Measurements from ENCODE around the gene IGF2BP2.

Gene IGF2BP2

DNA sequence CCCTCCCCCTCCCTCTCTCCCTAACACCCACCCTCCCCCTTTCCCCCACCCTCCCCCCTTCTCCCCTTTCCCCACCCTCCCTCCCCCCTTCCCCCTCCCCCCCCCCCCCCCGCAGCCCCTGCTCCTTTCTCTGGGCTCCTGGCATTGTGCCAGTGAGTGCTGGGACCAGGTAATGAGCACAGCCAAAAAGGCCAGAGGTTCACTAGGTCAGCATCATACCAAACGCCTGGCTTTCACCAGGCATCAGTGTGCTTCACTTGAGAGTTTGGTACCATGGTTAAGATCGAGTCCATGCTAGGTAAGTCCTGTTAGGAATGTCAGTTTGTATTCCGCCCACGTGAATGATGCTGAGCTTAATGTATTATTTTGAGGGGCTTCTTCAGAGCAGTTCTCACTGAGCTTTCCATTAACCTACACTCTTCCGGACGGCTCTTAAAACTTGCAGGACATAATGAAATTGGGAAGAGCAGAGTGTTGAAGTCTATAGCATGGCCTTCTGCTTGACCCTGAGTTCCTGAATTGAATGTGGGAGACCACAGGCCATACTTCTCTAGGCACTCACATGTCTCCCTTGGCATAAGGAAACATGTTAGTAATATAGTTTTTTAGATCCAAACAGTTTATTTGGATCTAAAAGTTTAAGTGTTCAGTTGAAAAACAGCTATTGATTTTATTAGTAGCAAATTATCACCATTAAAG, 193.2 kb downstream of the IGF2BP2 start:
- no peak overlapping the region for H3K27ac ChIP-seq (ENCODE audit: low read depth, low read length)
- H3K27me3 ChIP-seq (ENCODE audit: insufficient read depth, low read length), result no peaks in the 10 kb centered on the region
- H3K4me3 ChIP-seq (ENCODE audit: low read length), result no peak overlapping the region
- H3K4me1 ChIP-seq (ENCODE audit: insufficient read depth, low read length), result no peaks in the 10 kb centered on the region
- 98% methylated on average over 6 of the region's 7 CpGs for WGBS
- H3K36me3 ChIP-seq (ENCODE audit: insufficient read depth, low read length), result peaks cover 47% of the 10 kb centered on the region
- no peak overlapping the region for H3K9ac ChIP-seq (ENCODE audit: low read depth, low read length)
- H3K9me3 ChIP-seq (ENCODE audit: insufficient read depth, low read depth, low read length), result no peaks in the 10 kb centered on the region

DNA sequence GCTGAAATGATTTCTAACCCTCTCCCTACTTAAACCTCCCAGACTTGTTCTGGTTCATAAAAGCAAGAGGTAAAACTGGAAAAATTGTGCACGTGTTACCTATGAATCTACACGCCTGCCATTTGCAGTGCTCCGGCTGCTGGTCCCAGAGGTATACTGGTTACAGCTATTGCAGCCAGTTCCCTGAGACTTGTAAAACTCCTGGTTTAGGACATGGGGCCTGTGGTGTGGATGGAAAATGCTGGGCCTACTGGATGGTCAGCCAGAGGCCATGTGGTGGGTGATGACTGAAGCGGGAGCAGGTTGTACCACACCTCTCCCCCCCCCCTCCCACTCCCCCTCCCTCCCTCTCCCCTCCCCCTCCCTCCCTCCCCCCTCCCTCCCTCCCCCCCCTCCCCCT, 193.7 kb downstream of the IGF2BP2 start:
- WGBS, result 97% methylated on average over 3 of the region's 4 CpGs
- Histone ChIP-seq H3K4me3 (ENCODE audit: low read length) (no peak overlapping the region), H3K36me3 (ENCODE audit: insufficient read depth, low read length) (peaks cover 50% of the 10 kb centered on the region), H3K27ac (ENCODE audit: low read depth, low read length) (no peak overlapping the region), H3K9me3 (ENCODE audit: insufficient read depth, low read depth, low read length) (no peaks in the 10 kb centered on the region), H3K4me1 (ENCODE audit: insufficient read depth, low read length) (no peaks in the 10 kb centered on the region), H3K27me3 (ENCODE audit: insufficient read depth, low read length) (no peaks in the 10 kb centered on the region), H3K9ac (ENCODE audit: low read depth, low read length) (no peak overlapping the region)

DNA sequence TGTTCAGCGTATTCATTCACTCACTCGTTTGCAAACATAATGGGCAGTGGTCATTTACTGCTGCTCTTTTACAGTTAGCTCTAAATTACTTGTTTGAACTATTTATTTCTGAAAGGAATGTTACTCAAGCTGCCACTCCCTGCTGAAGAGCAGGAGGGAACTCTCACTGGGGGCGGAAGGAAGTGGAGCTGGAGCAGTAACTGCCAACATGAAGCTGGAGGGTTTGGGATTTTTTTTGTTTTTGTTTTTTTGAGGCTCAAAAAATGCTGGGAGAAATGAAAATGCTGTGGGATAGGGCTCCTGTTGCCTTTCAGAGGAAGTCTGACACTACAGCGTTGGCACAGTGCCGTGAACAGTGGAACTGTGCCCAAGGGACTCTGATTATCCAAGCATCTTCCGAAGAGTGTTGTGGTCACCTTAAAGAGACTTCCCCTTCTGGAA, 194.6 kb downstream of the IGF2BP2 start:
- H3K9ac ChIP-seq (ENCODE audit: low read depth, low read length), result no peak overlapping the region
- 96% methylated on average over 6 of the region's 6 CpGs for WGBS
- no peak overlapping the region for H3K27ac ChIP-seq (ENCODE audit: low read depth, low read length)
- no peaks in the 10 kb centered on the region for H3K4me1 ChIP-seq (ENCODE audit: insufficient read depth, low read length)
- H3K27me3 ChIP-seq (ENCODE audit: insufficient read depth, low read length), result no peaks in the 10 kb centered on the region
- H3K36me3 ChIP-seq (ENCODE audit: insufficient read depth, low read length), result peaks cover 59% of the 10 kb centered on the region
- H3K4me3 ChIP-seq (ENCODE audit: low read length), result no peak overlapping the region
- no peaks in the 10 kb centered on the region for H3K9me3 ChIP-seq (ENCODE audit: insufficient read depth, low read depth, low read length)

DNA sequence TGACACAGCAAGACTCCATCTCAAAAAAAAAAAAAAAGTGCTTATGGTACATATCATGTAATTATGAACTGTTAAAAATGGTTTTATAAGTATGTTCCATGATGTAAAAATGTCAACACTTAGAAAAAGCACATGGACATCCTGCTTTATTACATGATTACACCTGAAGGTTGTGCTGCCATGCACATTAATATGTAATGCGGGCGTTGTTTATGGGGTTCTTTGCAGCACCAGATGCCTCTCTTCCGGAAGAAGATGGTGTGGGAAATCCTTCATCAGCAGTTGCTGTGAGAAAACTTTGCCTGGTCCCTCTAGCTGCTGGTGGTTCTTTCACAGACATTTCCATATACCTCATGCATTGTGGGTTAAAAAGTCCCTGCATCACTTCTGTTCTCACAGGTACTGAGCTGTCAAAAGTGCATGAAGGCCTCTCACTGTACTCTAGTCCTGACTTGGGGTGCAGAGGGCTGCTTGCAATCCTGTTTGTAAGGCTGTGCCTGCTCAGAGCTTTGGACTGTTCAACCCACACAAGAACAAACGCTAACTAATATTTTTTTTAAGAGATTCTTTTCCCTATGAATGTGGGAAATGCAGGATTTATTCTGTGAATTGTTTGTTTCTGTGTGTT, 195.2 kb downstream of the IGF2BP2 start:
- Histone ChIP-seq H3K9me3 (ENCODE audit: insufficient read depth, low read depth, low read length) (no peaks in the 10 kb centered on the region), H3K27ac (ENCODE audit: low read depth, low read length) (no peak overlapping the region), H3K4me3 (ENCODE audit: low read length) (no peak overlapping the region), H3K4me1 (ENCODE audit: insufficient read depth, low read length) (no peaks in the 10 kb centered on the region), H3K27me3 (ENCODE audit: insufficient read depth, low read length) (no peaks in the 10 kb centered on the region), H3K9ac (ENCODE audit: low read depth, low read length) (no peak overlapping the region), H3K36me3 (ENCODE audit: insufficient read depth, low read length) (peaks cover 62% of the 10 kb centered on the region)
- WGBS, result 100% methylated on average over 3 of the region's 4 CpGs

DNA sequence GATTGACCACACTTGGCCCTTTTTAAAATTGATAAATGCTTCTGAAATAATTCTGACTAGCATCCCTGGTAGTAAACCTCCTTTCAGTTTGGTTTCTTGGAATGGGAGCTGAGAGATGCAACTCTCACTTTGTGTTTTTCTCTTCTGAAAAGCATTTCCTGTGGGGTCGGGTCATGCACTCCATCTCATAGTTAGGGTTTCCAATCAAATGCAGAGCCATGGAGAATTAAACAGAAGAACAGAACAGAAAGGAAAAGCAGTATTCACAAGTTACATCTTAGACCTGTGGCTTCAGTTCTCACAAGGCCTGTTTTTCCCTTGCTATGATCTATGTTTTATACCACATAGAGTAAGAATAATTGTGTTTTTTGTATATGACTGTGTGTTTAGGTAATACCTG, 199.1 kb downstream of the IGF2BP2 start:
- Histone ChIP-seq H3K9ac (ENCODE audit: low read depth, low read length) (no peak overlapping the region), H3K4me1 (ENCODE audit: insufficient read depth, low read length) (no peaks in the 10 kb centered on the region), H3K4me3 (ENCODE audit: low read length) (no peak overlapping the region), H3K27ac (ENCODE audit: low read depth, low read length) (no peak overlapping the region), H3K9me3 (ENCODE audit: insufficient read depth, low read depth, low read length) (no peaks in the 10 kb centered on the region), H3K36me3 (ENCODE audit: insufficient read depth, low read length) (peaks cover 90% of the 10 kb centered on the region), H3K27me3 (ENCODE audit: insufficient read depth, low read length) (no peaks in the 10 kb centered on the region)
- WGBS, result 100% methylated on average over 1 of the region's 1 CpG

DNA sequence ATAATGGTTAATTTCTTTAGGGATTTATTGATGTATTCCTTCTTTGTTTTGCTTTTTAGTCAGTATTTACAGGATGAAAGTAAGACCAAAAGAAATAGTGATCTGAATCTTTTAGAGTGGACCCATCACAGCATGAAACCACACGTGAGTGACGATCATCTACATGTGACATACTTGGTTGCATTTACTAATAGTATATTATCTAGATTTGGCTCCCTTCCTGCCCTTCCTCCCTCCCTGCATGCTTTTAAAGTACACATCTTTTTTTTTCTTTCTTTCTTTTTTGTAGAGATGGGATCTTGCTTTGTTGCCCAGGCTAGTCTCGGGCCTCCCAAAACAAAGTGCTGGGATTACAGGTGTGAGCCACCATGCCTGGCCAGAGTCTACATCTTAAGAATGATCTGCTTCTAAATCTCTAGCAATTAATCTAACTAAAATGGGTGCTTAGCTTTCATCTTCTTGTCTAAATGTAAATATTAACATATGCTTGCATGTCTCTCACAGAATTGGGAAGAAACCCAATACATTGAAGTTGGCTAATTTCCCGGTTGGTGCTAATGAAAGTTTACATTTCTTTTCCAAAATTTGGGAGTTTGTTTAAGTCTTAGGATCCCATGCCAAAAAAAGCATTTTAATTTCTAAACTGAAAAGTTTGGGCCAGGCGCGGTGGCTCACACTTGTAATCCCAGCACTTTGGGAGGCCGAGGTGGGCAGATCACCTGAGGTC, 200.7 kb downstream of the IGF2BP2 start:
- 96% methylated on average over 7 of the region's 7 CpGs for WGBS
- Histone ChIP-seq H3K4me3 (ENCODE audit: low read length) (no peak overlapping the region), H3K9me3 (ENCODE audit: insufficient read depth, low read depth, low read length) (no peaks in the 10 kb centered on the region), H3K36me3 (ENCODE audit: insufficient read depth, low read length) (peaks cover 88% of the 10 kb centered on the region), H3K9ac (ENCODE audit: low read depth, low read length) (no peak overlapping the region), H3K4me1 (ENCODE audit: insufficient read depth, low read length) (no peaks in the 10 kb centered on the region), H3K27me3 (ENCODE audit: insufficient read depth, low read length) (no peaks in the 10 kb centered on the region), H3K27ac (ENCODE audit: low read depth, low read length) (no peak overlapping the region)

DNA sequence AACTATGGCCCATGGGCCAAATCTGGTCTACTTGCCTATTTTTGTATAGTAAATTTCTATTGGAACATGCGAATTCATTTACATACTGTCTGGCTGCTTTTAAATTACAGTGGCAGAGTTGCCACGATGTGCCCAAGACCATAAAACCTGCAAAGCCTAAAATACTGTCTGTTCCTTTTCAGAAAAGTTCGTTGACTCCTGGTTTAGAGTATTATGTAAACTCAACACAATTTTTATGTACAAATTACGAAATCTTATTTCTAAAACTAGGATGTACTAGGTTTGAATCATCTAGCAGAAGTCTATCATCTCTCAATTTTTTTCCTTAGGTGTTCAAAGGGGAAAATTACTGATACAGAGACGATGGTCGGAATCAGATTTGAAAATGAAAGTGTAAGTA, 211.8 kb downstream of the IGF2BP2 start:
- Histone ChIP-seq H3K4me1 (ENCODE audit: insufficient read depth, low read length) (no peaks in the 10 kb centered on the region), H3K27me3 (ENCODE audit: insufficient read depth, low read length) (no peaks in the 10 kb centered on the region), H3K9me3 (ENCODE audit: insufficient read depth, low read depth, low read length) (no peaks in the 10 kb centered on the region), H3K36me3 (ENCODE audit: insufficient read depth, low read length) (peaks cover 89% of the 10 kb centered on the region), H3K4me3 (ENCODE audit: low read length) (no peak overlapping the region), H3K27ac (ENCODE audit: low read depth, low read length) (no peak overlapping the region), H3K9ac (ENCODE audit: low read depth, low read length) (no peak overlapping the region)
- WGBS, result 95% methylated on average over 2 of the region's 6 CpGs

DNA sequence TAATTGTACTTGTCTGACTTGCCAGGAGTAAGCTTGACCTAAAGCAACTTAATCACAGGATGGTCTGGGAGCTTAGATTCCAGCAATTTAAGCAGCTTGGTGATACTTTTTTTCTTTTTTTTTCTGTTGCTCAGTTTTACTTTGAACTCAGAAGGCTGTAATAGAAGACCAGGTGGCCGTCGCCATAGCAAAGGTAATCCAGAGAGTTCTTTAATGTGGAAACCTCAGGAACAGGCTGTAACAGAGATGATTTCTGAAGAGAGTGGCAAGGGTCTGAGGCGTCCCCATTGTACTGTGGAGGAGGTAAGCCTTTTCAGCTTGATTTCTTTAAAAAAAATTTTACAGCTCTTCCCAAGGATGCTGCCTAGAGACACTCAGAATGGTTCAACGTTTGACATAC, 218.6 kb downstream of the IGF2BP2 start:
- 94% methylated on average over 4 of the region's 4 CpGs for WGBS
- no peak overlapping the region for H3K27ac ChIP-seq (ENCODE audit: low read depth, low read length)
- no peaks in the 10 kb centered on the region for H3K27me3 ChIP-seq (ENCODE audit: insufficient read depth, low read length)
- no peak overlapping the region for H3K9ac ChIP-seq (ENCODE audit: low read depth, low read length)
- H3K4me1 ChIP-seq (ENCODE audit: insufficient read depth, low read length), result no peaks in the 10 kb centered on the region
- peaks cover 89% of the 10 kb centered on the region for H3K36me3 ChIP-seq (ENCODE audit: insufficient read depth, low read length)
- no peak overlapping the region for H3K4me3 ChIP-seq (ENCODE audit: low read length)
- H3K9me3 ChIP-seq (ENCODE audit: insufficient read depth, low read depth, low read length), result no peaks in the 10 kb centered on the region

DNA sequence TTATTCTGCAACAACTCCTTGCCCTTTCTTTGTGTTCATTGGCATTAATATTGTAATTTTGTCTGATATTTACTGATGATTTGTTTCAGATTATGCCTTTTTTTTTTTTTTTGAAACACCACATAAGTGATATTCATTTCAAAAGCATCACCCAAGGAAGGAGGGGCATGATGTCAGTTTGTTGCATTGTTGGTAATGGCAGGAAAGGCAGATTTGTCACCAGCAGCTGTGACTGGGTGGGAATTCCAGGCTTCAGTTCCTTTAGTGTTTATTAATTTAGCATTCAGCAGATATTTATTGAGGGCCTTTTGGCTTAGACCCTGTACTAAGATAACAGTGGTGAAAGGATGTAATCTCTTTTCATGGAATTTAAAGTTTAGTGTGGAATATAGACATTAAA, 219.3 kb downstream of the IGF2BP2 start:
- Histone ChIP-seq H3K27ac (ENCODE audit: low read depth, low read length) (no peak overlapping the region), H3K27me3 (ENCODE audit: insufficient read depth, low read length) (no peaks in the 10 kb centered on the region), H3K36me3 (ENCODE audit: insufficient read depth, low read length) (peaks cover 89% of the 10 kb centered on the region)

DNA sequence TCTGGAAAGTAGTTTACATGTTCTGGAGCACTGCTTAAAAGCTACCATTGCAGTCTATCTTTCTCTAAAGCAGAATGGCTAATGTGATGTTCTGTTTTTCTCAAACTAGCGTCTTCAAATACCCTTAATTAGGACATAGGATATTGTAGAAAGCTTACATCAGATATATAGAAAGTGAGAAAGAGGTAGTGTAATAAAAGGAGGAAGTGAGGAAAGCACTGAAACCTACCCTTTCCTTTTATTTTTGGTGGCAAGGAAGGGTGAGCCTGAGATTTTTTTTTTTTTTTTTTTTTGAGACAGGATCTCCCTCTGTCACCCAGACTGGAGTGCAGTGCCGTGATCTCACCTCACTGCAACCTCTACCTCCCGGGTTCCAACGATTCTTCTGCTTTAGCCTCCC, 229.3 kb downstream of the IGF2BP2 start:
- Histone ChIP-seq H3K27me3 (ENCODE audit: insufficient read depth, low read length) (no peaks in the 10 kb centered on the region), H3K9me3 (ENCODE audit: insufficient read depth, low read depth, low read length) (no peaks in the 10 kb centered on the region), H3K4me3 (ENCODE audit: low read length) (no peak overlapping the region), H3K4me1 (ENCODE audit: insufficient read depth, low read length) (no peaks in the 10 kb centered on the region), H3K36me3 (ENCODE audit: insufficient read depth, low read length) (peaks cover 62% of the 10 kb centered on the region), H3K9ac (ENCODE audit: low read depth, low read length) (no peak overlapping the region), H3K27ac (ENCODE audit: low read depth, low read length) (no peak overlapping the region)
- WGBS, result 96% methylated on average over 3 of the region's 4 CpGs

More for the DNA sequence above, 219.3 kb downstream of the IGF2BP2 start:
- H3K9ac ChIP-seq (ENCODE audit: low read depth, low read length), result no peak overlapping the region
- H3K4me1 ChIP-seq (ENCODE audit: insufficient read depth, low read length), result no peaks in the 10 kb centered on the region
- no peak overlapping the region for H3K4me3 ChIP-seq (ENCODE audit: low read length)
- H3K9me3 ChIP-seq (ENCODE audit: insufficient read depth, low read depth, low read length), result no peaks in the 10 kb centered on the region

DNA sequence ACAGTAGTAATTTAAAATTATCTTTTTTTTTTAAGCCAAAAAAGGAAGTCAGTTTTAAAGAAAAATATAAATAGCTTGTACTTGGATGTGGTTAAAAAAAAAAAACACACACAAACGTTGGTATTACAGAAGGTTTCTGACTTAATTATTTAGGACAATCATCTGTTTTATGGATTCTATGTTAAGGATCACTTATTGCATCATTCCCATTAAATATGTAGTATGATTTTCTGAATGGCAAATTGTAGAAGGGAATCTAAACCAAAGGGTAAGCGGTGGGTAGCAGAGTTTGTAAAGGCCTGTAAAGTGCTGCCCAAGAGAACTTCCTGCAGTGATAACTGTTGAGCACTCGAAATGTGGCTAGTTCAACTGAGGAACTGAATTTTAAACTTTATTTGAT, 230.8 kb downstream of the IGF2BP2 start:
- Histone ChIP-seq H3K36me3 (ENCODE audit: insufficient read depth, low read length) (peaks cover 52% of the 10 kb centered on the region), H3K4me1 (ENCODE audit: insufficient read depth, low read length) (no peaks in the 10 kb centered on the region), H3K9ac (ENCODE audit: low read depth, low read length) (no peak overlapping the region), H3K4me3 (ENCODE audit: low read length) (no peak overlapping the region), H3K9me3 (ENCODE audit: insufficient read depth, low read depth, low read length) (no peaks in the 10 kb centered on the region), H3K27ac (ENCODE audit: low read depth, low read length) (no peak overlapping the region), H3K27me3 (ENCODE audit: insufficient read depth, low read length) (no peaks in the 10 kb centered on the region)
- 100% methylated on average over 3 of the region's 3 CpGs for WGBS
